GM03348 (cell line): ENCODE results near the gene NDUFV1.
"Not testable (repeated sequence)": the region's sequence is repeated elsewhere in the genome, so short reads cannot be mapped to it uniquely, and the experiment has no call there.

Source experiments
- DNase-seq: peaks from one replicate; pipeline ENCODE4 v3.0.0; 2012; ENCODE audit warnings: low spot score

Gene NDUFV1

GRCh38 chr11:67586568-67587250 lies 20.0 kb upstream of the NDUFV1 start:
- DNase-seq = no peak

DNA sequence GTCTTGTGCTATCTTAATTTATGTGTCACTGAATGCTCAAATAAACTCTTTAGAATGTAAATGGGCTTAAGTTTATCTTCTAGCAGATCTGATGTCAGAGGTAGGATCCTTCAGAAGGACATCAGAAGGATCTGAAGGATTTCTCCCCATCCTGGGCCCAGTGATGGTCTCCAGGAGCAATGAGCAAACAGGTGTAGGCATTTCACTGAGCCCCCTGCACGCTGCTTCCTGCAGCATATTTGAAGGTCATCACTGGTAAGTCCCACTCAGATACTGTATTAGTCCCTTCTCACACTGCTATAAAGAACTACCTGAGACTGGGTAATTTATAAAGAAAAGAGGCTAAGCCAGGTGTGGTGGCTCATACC lies 18.6 kb upstream of the NDUFV1 start:
- DNase-seq = no peak

DNA sequence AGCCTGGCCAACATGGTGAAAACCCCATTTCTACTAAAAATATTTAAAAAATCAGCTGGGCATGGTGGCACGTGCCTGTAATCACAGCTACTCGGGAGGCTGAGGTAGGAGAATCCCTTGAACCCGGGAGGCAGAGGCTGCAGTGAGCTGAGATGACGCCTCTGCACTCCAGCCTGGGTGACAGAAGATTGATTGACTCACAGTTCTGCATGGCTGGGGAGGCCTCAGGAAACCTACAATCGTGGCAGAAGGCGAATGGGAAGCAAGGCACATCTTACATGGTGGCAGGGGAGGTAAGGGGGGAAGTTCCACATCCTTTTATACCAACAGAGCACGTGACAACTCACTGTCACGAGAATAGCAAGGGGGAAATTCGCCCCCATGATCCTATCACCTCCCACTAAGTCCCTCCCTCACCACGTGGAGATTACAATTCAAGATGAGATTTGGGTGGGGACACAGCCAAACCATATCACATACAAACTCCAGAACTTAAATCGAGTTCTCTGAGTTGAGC lies 17.8 kb upstream of the NDUFV1 start:
- DNase-seq = not testable (repeated sequence)

- DNase-seq = no peak
These were observed 13.7 kb upstream of the NDUFV1 start for GRCh38 chr11:67592880-67593564.

- no peak for DNase-seq
These were observed 13.2 kb upstream of the NDUFV1 start for GRCh38 chr11:67593565-67593905.

GRCh38 chr11:67594480-67594879 lies 12.3 kb upstream of the NDUFV1 start:
- DNase-seq = no peak

DNA sequence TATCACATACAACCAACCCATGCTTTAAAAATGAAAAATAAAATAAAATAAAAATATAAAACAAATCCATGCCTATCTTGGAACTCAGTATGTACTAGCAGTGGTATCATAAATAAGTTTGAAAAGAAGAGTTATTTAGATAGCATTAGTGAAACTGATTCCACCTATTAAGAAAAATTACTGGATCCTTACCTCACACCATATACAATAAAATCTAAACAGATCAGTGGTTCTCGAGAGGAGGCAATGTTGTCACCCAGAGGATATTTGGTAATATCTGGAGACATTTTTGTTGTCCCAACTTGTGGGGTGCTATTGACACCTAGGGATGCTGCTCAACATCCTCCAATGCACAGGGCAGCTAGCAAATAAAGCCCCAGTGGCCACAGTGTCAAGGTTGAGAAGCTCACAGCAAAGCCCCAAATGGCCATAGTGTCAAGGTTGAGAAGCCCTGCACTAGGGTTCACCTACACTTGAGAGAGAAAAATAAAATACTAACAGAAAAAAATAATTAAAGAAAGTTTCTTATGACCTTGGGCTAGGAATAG lies 9.9 kb upstream of the NDUFV1 start:
- no peak for DNase-seq

DNA sequence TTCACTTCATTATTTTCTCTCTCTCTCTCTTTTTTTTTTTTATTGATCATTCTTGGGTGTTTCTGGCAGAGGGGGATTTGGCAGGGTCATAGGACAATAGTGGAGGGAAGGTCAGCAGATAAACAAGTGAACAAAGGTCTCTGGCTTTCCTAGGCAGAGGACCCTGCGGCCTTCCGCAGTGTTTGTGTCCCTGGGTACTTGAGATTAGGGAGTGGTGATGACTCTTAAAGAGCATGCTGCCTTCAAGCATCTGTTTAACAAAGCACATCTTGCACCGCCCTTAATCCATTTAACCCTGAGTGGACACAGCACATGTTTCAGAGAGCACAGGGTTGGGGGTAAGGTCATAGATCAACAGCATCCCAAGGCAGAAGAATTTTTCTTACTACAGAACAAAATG lies 9.3 kb upstream of the NDUFV1 start:
- DNase-seq = not testable (repeated sequence)

DNA sequence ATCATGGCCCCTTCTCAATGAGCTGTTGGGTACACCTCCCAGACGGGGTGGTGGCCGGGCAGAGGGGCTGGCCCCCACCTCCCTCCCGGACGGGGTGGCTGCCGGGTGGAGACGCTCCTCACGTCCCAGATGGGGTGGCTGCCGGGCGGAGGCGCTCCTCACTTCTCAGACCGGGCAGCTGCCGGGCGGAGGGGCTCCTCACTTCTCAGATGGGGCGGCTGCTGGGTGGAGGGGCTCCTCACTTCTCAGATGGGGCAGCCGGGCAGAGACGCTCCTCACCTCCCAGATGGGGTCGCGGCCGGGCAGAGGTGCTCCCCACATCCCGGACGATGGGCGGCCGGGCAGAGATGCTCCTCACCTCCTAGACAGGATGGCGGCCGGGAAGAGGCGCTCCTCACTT lies 8.8 kb upstream of the NDUFV1 start:
- DNase-seq = not testable (repeated sequence)

DNA sequence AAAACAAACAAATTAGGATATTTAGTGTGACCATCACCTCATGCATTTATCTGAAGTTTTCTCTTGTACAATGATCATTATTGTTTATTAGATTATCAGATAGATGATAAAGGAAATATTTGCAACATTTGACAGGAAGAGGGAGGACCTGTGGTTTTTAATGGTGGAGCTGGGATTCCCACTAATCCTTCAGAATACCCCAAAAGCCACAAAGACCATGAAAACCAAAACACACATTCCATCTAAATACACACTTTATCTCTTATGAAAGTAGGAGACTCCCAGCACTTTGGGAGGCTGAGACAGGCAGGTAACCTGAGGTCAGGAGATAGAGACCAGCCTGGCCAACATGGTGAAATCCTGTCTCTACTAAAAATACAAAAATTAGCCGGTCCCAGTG lies 7.6 kb upstream of the NDUFV1 start:
- no peak for DNase-seq

DNA sequence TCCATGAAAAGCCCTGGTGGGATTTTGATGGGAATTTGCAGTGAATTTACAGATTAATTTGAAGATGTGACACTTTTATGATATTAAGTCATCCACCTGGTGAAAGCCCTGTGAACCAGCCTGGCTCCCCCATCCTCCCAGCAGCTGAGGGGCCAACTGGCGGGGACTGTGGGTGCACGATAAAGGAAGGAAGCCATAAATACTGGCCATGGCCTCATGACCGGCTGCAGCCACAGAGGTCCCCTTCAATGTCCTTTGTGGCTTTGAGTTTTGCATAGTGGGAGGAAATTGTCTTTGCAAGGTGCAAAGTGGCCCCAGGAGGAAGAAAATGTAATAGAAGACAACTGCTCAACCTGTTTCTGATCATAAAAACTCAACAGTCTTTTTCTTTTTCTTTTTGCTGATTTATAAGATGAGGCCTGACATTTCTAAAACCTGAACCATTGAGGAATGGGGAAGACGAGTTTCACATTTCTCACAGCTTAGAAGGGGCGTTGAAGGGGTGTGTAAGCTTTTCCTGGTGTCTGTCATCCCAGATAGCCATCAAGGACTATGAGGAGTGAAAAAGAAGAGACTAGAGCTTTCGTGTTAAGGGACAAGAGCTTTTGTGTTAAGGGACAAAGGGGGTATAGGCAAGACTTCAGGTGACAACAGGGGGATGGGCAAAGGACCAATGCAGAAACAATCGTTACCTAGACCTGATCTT lies 6.3 kb upstream of the NDUFV1 start:
- no peak for DNase-seq

GRCh38 chr11:67601098-67601497 lies 5.6 kb upstream of the NDUFV1 start:
- no peak for DNase-seq

DNA sequence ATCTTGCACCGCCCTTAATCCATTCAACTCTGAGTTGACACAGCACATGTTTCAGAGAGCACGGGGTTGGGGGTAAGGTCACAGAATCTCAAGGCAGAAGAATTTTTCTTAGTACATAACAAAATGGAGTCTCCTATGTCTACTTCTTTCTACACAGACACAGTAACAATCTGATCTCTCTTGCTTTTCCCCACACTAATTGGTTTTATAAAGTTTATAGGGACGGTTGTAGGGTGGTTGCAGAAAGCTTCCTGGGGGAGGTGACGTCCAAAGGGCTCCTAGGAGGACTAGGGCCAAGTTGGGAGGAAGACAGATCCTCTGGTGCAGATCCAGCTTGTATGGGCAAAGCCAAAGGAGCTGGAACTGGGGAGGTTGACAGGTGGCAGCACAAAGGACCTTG lies 2.6 kb upstream of the NDUFV1 start:
- DNase-seq = not testable (repeated sequence)

- no peak for DNase-seq
These were observed 1.9 kb upstream of the NDUFV1 start for GRCh38 chr11:67604815-67605214.

GRCh38 chr11:67605231-67606011 lies 1.3 kb upstream of the NDUFV1 start:
- DNase-seq = no peak

GRCh38 chr11:67606093-67606491 lies 644 bp upstream of the NDUFV1 start:
- DNase-seq = peak; percentile 36

- DNase-seq = no peak
These were observed 771 bp downstream of the NDUFV1 start for GRCh38 chr11:67607507-67607906.

- DNase-seq = no peak
These were observed 1.8 kb downstream of the NDUFV1 start for GRCh38 chr11:67608486-67608885.

GRCh38 chr11:67609316-67609715 lies 2.6 kb downstream of the NDUFV1 start:
- no peak for DNase-seq

- DNase-seq = no peak
These were observed 3.6 kb downstream of the NDUFV1 start for GRCh38 chr11:67610302-67610868.

DNA sequence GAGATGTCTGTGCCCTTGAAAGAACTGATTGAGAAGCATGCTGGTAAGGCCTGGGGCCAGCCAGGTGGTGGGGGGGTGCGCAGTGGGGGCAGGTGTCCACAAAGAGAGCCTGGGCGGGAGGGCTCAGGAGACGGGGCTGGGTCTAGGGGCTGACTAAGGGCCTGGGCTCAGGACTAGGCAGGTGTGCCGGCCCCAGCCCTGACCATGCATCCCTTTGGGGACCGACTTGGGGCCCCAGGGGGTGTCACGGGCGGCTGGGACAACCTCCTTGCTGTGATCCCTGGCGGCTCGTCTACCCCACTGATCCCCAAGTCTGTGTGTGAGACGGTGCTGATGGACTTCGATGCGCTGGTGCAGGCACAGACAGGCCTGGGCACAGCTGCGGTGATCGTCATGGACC lies 4.4 kb downstream of the NDUFV1 start:
- no peak for DNase-seq
